K562 (cell line): ENCODE measurements around the gene IGSF9. TPM values are rescaled to one million over a fixed set of nuclear protein-coding genes. Genes with fewer than 3 reads are reported as not detected.

ENCODE experiments used
- ASH1L ChIP-seq: fragments of 450-650 bp; IDR thresholded peaks from 2 replicates; pipeline ENCODE4 v1.6.1; 2018; ENCODE audit warnings: borderline replicate concordance, mild to moderate bottlenecking, low read depth; ENCODE audit not compliant: partially characterized antibody
- BRD4 ChIP-seq: fragments of 200-600 bp; sonication (generic); IDR thresholded peaks from 2 replicates; pipeline ENCODE4 v1.6.1; 2017; ENCODE audit warnings: inconsistent platforms
- BRD9 ChIP-seq: fragments of 450-650 bp; IDR thresholded peaks from 2 replicates; pipeline ENCODE4 v1.6.1; 2018; ENCODE audit warnings: low read depth; ENCODE audit not compliant: partially characterized antibody
- C11orf30 ChIP-seq: fragments of 450-650 bp; IDR thresholded peaks from 2 replicates; pipeline ENCODE4 v1.6.1; 2016; ENCODE audit warnings: low read depth, mild to moderate bottlenecking
- CEBPB ChIP-seq: fragments of 450-650 bp; IDR thresholded peaks from 2 replicates; pipeline ENCODE4 v1.6.1; 2016; ENCODE audit warnings: missing genetic modification characterization, missing compliant biosample characterization
- CTCFL ChIP-seq: IDR thresholded peaks from 2 replicates; pipeline ENCODE4 v1.6.1; 2011; ENCODE audit warnings: borderline replicate concordance, low read depth, mild to moderate bottlenecking, moderate library complexity, low read length; ENCODE audit not compliant: insufficient read depth, poor library complexity, severe bottlenecking
- ETV1 ChIP-seq: fragments of 450-650 bp; conservative IDR thresholded peaks from 2 replicates; pipeline ENCODE4 v1.6.1; 2016; ENCODE audit warnings: missing genetic modification characterization, control low read depth, low read depth, missing compliant biosample characterization
- FOXK1 ChIP-seq: sonication (generic); formaldehyde crosslinking; IDR thresholded peaks from 2 replicates; pipeline ENCODE4 v1.8.0; 2022; ENCODE audit warnings: missing genetic modification reagents, mild to moderate bottlenecking, borderline replicate concordance
- FOXM1 ChIP-seq, 2 experiments: fragments of 450-650 bp in 1 of 2; sonication (generic) in 1 of 2; formaldehyde crosslinking in 1 of 2; IDR thresholded peaks; 2 replicates each; pipeline versions ENCODE4 v1.6.1 to v1.9.0; 2017 to 2022; ENCODE audit warnings: low read depth in 2 of 2, mild to moderate bottlenecking in 2 of 2, missing genetic modification reagents in 1 of 2, moderate library complexity in 1 of 2
- GABPB2 ChIP-seq: fragments of 250-450 bp; sonication (Bioruptor Pico); conservative IDR thresholded peaks from 2 replicates; pipeline ENCODE4 v1.5.1; 2021; ENCODE audit warnings: mild to moderate bottlenecking
- MAFF ChIP-seq: IDR thresholded peaks from 2 replicates; pipeline ENCODE4 v1.6.1; 2012; ENCODE audit warnings: low read length, improper control_type of control experiment
- OTX1 ChIP-seq: fragments of 450-650 bp; formaldehyde crosslinking; IDR thresholded peaks from 2 replicates; pipeline ENCODE4 v1.4.0; 2022; ENCODE audit warnings: mild to moderate bottlenecking
- POLR3A ChIP-seq: IDR thresholded peaks from 2 replicates; pipeline ENCODE4 v1.6.1; 2011; ENCODE audit warnings: borderline replicate concordance, mild to moderate bottlenecking, moderate library complexity; ENCODE audit not compliant: insufficient read length, insufficient read depth; ENCODE audit errors: extremely low read depth
- PREB ChIP-seq: sonication (generic); formaldehyde crosslinking; IDR thresholded peaks from 2 replicates; pipeline ENCODE4 v1.8.1; 2023; ENCODE audit warnings: mild to moderate bottlenecking, missing genetic modification reagents
- STAT6 ChIP-seq: sonication (generic); formaldehyde crosslinking; IDR thresholded peaks from 2 replicates; pipeline ENCODE4 v1.8.1; 2023; ENCODE audit warnings: mild to moderate bottlenecking, missing genetic modification reagents
- TAF9B ChIP-seq: fragments of 450-650 bp; IDR thresholded peaks from 2 replicates; pipeline ENCODE4 v1.6.1; 2018; ENCODE audit warnings: mild to moderate bottlenecking; ENCODE audit not compliant: partially characterized antibody
- TCF3 ChIP-seq: sonication (generic); formaldehyde crosslinking; IDR thresholded peaks from 2 replicates; pipeline ENCODE4 v1.4.0; 2020; ENCODE audit warnings: mild to moderate bottlenecking, missing genetic modification reagents
- TRIM24 ChIP-seq, 2 experiments: fragments of 450-650 bp; IDR thresholded peaks; 2 replicates each; pipeline ENCODE4 v1.6.1; 2016
- ZBED1 ChIP-seq: IDR thresholded peaks from 2 replicates; pipeline ENCODE4 v1.6.1; 2014
- ZBTB2 ChIP-seq: fragments of 450-650 bp; IDR thresholded peaks from 2 replicates; pipeline ENCODE4 v1.6.1; 2016; ENCODE audit warnings: antibody characterized with exemption
- ZNF57 ChIP-seq: fragments of 450-650 bp; formaldehyde crosslinking; IDR thresholded peaks from 2 replicates; pipeline ENCODE4 v1.4.0; 2020; ENCODE audit warnings: mild to moderate bottlenecking, moderate library complexity
- polyA plus RNA-seq, 8 experiments: library from polyadenylated mRNA; depleted of rRNA in 4 of 8; stranded (reverse) in 5 of 8; unstranded in 3 of 8; fragments of >200 nt; fragmentation: Nextera tagmentation in 2 of 8; fragmentation: Illumina TruSeq in 1 of 8; extraction: Ambion mirVana in 2 of 8; extraction: Trizol in 1 of 8; gene quantifications; 2 replicates each; pipeline versions ENCODE4 v1.2.1 to v1.2.3, GENCODE V29; 2011 to 2014; ENCODE audit warnings: inconsistent platforms in 1 of 8, missing spikeins in 1 of 8
- total RNA-seq, 7 experiments: library from RNA; depleted of rRNA in 6 of 7; stranded (reverse); fragments of >200 nt in 6 of 7; fragmentation: Illumina TruSeq in 2 of 7; extraction: Trizol in 2 of 7; gene quantifications; 2 replicates each; pipeline versions ENCODE4 v1.2.1 to v1.2.3, GENCODE V29; 2011 to 2021; ENCODE audit warnings: low replicate concordance in 1 of 7

IGSF9 gene
- total and polyA plus RNA-seq, 9 of the 15 experiments (the other 6 are each of a cell fraction or from before 2014, with no cell fraction given) = 0.03 to 0.29 (median 0.07) TPM; not detected in 1

DNA sequence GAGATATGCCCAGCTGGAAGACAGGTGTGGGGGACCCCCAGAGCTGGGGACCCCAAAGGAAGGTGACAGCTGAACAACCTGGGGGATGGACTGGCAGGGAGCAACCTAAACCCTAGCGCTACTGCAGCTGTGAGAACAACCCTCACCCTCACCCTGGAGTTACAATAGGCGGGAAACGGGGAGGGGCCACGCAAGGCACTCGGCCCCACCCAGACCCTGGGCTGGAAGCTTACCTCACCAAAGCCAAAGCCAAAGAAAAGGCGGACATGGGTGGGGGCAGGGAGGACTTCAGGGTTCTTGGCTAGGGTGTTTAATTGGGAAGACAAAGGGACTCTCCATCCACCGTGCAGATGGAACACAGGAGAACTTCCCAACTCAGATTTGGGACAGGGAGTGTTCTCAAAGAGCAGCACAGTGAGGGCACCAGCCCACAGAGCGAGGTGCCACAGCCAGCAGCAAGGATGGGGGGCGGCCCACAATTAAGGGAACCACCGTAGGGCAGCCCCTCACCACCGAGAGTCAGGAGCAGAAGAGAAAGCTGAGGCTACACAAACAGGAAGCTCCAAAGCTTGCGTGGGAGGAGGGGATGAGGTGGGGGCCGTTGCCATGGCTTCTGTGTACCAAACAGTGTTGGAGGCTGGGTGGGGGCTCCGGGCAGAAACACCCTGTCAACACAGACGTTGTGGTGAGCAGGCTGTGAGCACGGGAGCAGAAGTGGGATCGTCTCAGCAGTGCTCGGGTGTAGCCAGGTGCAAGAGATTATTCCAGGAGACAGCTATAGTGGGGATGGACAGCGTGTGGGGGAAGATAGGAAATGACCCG is 22.0 kb downstream of the IGSF9 start (continued):
- TF ChIP-seq STAT6 (no peak), GABPB2 (CRISPR knock-in tag) (no peak), POLR3A (no peak), ZNF57 (CRISPR knock-in tag) (no peak), BRD9 (no peak), PREB (CRISPR knock-in tag) (no peak), TCF3 (CRISPR knock-in tag) (peak; percentile 57), ASH1L (no peak), FOXK1 (CRISPR knock-in tag) (0 out of 2 replicates have a peak, but pooled peaks have one; percentile 46), MAFF (no peak), FOXM1 (IDR thresholded peaks at IDR 0.05; ENCODE audit: low read depth) (no peak), FOXM1 (CRISPR knock-in tag; IDR thresholded peaks at IDR 0.05; ENCODE audit: low read depth) (no peak), CEBPB (tag) (no peak), ZBTB2 (no peak), BRD4 (0 out of 2 replicates have a peak, but pooled peaks have one; percentile 11), TAF9B (peak; percentile 55), OTX1 (CRISPR knock-in tag) (peak; percentile 35; the same call in 1 of the 2 replicates), CTCFL (no peak), C11orf30 (no peak), TRIM24 (IDR thresholded peaks at IDR 0.05) (peak in 1 of 2 experiments; percentile 61; a peak in 1 of 4 replicates), ZBED1 (no peak), ETV1 (tag) (peak; percentile 77)
